Posterior vena cava (tissue), 2 donors: ENCODE data around the gene GPR180. TPM values are rescaled to one million over a fixed set of nuclear protein-coding genes. Genes with fewer than 3 reads are reported as not detected.

Source experiments
- DNase-seq: peaks from one replicate; pipeline ENCODE4 v3.0.0-alpha.2; 2020; ENCODE audit warnings: low spot score
- intact Hi-C, 2 donors: fragments of 100-400 bp; cut with DNase I; formaldehyde crosslinking; loops; one replicate each; pipeline versions ENCODE4 v1.14.1 to v1.14.2; 2022 to 2023
- total RNA-seq, 2 donors: library from RNA; stranded (reverse); fragmentation: NEBNext Ultra II Directional; extraction: Animal tissue kit (Norgen Biotek cat#: 25700); gene quantifications; one replicate each; pipeline ENCODE4 v1.2.1, GENCODE V29; 2021
- donor health status: DM: yes; HTN: yes; CAD: no.
- donor health status: DM: yes; HTN: yes; CAD: no.

The GPR180 gene
- total RNA-seq, 2 donors from 2014 or later: 5.4 to 6.5 TPM

DNA sequence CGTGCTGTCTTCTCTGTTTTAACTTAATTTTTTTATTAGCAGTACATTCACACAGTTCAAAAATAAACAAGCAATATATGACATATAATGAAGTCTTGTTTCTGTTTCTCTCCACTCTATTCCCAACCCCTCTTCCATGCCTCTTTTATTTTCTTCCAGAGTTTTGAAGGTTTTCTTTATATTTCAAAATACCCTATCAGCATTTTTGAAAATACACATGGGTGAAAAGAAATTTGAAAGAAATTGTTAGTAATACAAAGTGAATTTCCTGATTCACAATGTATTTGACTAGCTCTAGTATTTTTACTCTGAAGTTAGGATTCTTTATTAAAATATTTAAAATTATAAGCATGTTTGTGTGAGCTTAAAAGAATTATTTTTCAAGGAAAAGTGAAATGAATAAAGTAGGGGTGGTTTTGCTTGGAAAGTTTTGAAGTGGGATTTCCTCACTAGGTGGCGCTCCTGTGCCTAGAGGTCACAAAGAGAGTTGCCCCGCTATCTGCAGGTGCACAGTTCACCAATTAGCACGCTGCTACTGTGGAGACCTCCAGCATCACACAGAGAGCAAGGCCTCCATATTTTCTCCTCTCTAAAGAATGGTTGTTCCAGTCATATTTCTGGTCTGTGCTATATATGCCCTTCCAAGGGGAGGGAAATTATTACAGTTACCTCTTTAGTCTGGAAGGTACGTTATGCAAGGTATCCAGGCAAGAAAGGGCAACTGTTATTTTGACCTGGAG lies 73.1 kb downstream of the GPR180 start:
- intact Hi-C loops: no loop called here
- DNase-seq: no peak

DNA sequence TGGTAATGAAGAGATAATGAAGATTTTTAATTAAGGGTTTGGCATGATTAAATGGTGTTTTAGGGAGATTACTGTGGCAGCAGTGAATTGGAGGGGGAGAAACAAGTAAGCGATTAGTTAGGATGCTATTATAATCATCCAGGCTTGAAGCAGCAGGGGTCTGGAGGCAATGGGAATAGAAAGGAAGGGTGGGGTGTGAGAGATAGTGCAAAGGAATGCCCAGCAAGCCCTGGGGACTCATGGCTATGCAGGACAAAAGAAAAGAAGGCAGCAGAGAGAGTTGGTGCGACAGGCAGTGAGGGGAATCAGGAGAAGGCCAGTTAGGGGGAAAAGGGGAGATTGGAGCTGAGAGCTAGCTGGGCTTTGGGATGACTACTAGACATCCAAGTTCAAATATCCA lies 76.1 kb downstream of the GPR180 start:
- intact Hi-C loops: no loop called here
- DNase-seq: no peak

- intact Hi-C loops: no loop called here
- DNase-seq: no peak
Observed at GRCh38 chr13:94678845-94679244, 77.2 kb downstream of the GPR180 start.

GRCh38 chr13:94679614-94680013 lies 78.0 kb downstream of the GPR180 start:
- intact Hi-C loops: no loop called here
- no peak for DNase-seq

DNA sequence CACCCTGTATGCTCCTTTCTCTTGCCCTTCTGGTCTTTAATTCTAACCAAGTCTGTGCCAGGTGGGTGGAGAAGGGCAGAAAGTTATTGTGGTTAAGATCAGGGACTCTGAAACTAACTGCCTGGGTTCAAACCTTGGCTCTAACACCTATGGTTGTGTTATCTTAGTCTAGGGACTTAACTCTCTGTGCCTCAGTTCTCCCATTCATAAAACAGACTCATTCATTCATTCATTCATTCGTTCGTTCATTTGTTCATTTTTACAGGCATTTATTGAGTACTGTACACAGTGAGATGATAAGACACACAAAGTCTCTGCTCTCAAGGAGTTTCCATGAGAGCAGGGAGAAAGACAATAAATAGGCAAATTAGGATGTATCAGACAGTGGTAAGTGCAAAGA lies 80.6 kb downstream of the GPR180 start:
- intact Hi-C loops: no loop called here

DNA sequence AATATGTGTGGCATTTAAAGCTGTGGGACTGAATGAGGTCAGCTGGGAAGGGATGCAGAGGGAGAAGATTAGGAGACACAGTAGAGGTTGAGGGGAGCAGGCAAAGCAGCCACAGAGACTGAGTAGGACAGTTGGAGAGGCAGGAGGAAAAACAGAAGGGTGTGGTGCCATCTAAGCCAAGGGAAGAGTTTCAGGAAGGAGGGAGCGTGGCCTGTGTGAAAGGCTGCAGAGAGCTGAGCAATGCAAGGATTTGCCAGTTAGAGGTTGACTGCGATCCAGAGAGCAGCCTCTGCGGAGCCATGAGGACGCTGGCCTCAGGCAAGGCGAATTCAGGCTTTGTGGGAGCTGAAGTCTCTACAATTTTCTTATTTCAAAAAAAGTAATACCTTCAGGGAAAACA lies 81.8 kb downstream of the GPR180 start:
- intact Hi-C loops: no loop called here
- DNase-seq: no peak

More for the DNA sequence above, 80.6 kb downstream of the GPR180 start:
- no peak for DNase-seq

Other genes starting within 250 kb of the GPR180 start
- gene DCT, start 122.2 kb upstream of the GPR180 start, total RNA-seq: under 1 TPM; 0.19 to 0.32 TPM
- gene TGDS, start 5.7 kb upstream of the GPR180 start, total RNA-seq: 1 to 10 TPM; 7.4 to 7.6 TPM
- gene SOX21, start 110.7 kb downstream of the GPR180 start, total RNA-seq: under 1 TPM in 1 of 2 donors, not detected in 1; 0.10 TPM